HG03175 (cell line): Measurements from ENCODE around the gene GPN2.
"Not testable (repeated sequence)": the region's sequence is repeated elsewhere in the genome, so short reads cannot be mapped to it uniquely, and the experiment has no call there.

Experiments used
- ATAC-seq: cut with Tn5 transposase; IDR thresholded peaks from one replicate; pipeline ENCODE4 v1.9.1; 2021; ENCODE audit warnings: mild to moderate bottlenecking, moderate library complexity; ENCODE audit not compliant: unreplicated experiment

The GPN2 gene

GRCh38 chr1:26861286-26861701 lies 28.8 kb downstream of the GPN2 start:
- ATAC-seq: no peak

DNA sequence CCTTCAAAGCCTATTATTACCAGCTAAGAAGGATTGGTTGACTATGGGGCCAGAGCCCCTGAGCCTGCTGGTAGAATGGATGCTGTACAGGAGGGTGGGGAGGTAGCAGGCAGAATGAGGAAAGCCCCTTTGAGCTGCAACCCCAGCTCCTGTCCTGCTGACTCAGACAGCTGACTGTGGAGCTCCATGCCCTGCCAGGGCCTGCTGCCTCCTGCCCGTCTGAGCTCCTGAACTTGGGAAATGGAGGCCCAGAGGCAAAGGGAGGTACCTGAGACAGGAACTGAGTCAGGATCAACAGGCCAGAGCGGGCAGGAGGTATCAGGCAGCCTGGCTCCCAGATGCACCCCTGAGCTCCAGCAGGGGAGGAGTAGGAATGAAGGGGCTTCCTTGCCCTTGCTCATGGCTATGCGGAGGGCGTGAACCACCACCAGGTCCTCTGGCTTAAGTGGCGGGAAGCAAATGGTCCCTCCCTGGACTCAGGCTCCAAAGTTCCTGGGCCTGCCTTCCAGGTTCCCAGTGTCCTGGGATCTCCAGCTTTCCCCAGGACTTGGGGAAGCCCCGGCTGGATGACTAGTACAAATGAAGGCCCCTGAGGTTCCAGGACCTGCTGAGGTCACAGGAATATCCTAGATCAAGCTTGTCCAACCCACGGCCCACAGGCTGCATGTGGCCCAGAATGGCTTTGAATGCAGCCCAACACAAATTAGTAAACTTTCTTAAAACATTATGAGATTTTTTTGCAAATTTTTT lies 31.0 kb downstream of the GPN2 start:
- no peak for ATAC-seq

GRCh38 chr1:26858160-26858559 lies 31.9 kb downstream of the GPN2 start:
- ATAC-seq: no peak

DNA sequence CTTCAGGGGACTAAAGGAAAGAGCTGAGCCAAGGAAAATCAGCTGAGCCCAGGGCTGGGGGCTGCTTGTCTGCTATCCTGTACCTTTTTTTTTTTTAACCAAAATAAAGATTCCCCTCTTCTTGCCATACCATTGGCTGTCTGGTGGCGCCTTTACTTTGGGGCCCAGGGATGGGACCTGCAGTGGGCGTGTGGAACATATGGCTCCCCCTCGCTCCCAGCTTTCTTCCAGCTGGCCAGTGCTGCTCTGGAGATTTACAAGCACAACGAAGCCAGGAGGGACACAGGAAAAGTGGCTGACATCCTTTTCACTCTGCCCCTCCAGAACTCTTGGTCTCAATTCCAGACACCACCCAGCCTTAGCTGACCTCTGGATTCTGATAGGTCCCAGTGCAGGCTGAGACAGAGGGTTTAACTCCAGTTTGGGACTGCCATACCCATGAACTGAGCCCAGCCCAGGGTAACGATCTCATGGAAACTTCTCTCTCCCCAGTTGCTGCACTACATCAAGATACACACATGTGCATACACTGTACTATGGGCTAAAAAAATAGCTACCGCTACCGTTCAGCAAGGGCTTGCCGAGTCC lies 32.5 kb downstream of the GPN2 start:
- no peak for ATAC-seq

DNA sequence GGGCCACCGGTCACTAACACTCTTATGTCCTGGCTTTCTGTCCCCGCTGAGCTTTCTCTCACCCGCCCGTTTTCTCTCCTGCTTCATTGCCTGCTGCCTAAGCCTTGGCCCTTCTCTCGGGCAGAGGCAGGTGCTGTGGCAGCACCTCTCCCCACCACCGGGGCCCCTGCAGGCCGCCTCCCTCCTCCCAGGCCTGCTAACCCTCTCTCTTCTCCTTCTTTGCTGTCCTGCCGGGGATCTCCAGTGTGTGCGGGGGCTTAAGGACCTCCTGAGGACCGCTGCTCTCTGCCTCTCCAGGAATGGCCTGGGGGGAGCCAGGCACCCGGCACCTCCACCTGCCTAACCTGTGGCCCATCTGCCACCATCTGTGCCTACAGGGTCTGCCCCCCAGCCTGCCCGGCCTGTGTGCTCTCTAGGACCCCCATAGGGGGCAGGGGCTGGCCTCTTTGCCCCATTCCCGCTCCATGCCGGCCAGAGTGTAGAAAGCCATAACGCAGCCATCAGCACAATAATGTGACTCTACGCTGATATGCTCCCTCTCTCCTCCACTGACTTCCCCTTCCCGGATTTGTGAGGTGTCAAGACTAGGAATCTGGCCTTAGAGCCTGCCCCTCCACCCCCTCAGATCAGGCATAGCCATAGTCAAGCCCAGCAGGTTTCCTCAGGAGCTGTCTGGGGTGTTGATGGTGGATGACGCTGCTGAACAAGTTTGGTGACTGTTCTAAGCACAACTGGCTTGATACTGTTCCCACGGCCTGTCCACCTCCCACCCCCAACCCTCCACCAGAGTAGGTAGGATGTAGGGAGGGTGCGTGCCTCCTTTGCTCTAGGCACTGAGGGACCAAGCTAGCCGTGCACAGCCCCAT lies 33.2 kb downstream of the GPN2 start:
- no peak for ATAC-seq

- ATAC-seq: no peak
Observed at GRCh38 chr1:26856181-26856580, 33.9 kb downstream of the GPN2 start.

DNA sequence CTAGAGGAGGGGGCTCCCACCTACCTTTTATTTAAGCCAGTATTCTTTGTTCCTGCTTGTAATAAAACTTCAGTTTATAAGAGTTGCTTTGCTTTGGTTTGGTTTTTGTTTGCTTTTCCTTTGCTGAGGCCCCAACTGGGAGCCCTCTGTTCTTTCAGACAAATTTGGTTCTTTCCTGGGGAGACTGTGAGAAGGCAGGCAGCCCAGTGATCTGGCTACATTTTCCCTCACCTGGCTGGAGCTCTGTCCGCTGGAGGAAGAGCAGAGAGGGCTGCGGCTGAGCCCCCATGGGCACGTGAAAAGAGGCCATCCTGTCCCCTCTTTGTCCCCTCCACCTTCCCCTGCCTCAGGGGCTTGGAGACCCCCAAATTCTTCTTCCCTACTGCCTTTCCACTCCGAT lies 34.4 kb downstream of the GPN2 start:
- no peak for ATAC-seq

DNA sequence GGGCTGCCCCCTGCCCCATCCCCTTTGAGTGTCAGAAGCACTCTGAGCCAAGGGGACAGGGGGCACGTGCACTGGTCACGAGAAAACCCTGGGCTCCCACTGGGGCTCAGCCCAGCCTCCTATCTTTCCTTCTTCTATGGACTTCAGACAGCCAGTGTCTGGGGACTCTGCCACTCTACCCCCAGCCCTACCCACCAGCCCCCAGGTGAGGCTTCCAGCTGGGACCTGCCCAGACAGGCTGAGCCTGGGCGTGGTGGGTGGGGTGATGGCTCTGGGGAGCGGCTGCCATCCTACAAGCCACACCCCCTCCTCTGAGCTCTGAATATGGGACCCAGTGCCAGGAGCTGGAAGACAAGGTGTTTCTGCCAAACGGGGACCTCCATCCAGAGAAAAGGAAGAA lies 35.2 kb downstream of the GPN2 start:
- ATAC-seq: no peak

- no peak for ATAC-seq
Observed at GRCh38 chr1:26853600-26853999, 36.5 kb downstream of the GPN2 start.

GRCh38 chr1:26853156-26853555 lies 36.9 kb downstream of the GPN2 start:
- ATAC-seq: no peak

DNA sequence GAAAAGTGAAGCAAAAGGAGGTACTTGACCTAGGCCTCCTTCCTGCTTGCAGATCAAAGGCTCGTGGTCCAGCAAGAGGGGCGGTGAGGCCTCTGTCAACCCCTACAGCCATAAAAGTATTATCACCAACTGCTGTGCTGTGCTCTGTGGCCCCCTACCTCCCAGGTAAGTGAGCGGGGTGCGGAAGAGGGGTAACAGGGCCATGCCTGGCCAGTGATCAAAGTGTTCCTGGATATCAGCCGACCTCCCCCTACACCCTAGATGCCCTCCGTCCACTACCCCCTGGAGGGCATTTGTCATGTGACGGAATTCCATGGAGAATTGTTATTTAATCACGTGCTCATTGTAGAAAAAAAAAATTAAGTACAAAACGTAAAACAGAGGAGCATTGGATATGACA lies 37.4 kb downstream of the GPN2 start:
- no peak for ATAC-seq

GRCh38 chr1:26851106-26851684 lies 38.9 kb downstream of the GPN2 start:
- ATAC-seq: no peak

- ATAC-seq: no peak
Observed at GRCh38 chr1:26848941-26849774, 40.9 kb downstream of the GPN2 start.

- ATAC-seq: no peak
Observed at GRCh38 chr1:26848499-26848898, 41.6 kb downstream of the GPN2 start.

DNA sequence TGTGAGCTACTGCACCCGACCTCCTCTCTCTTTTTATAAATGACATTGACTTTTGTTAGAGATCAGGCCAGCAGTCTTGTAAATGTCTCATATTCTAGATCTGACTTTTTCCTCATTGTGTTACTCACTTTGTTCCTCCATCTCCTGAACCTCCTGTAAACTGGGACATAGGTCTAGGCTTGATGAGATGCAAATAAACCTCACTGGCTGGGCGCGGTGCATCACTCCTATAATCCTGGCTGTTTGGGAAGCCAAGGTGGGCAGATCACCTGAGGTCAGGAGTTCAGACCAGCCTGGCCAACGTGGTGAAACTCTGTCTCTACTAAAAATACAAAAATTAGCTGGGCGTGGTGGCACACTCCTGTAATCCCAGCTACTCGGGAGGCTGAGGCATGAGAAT lies 42.3 kb downstream of the GPN2 start:
- not testable (repeated sequence) for ATAC-seq

- no peak for ATAC-seq
Observed at GRCh38 chr1:26844424-26845196, 45.5 kb downstream of the GPN2 start.

DNA sequence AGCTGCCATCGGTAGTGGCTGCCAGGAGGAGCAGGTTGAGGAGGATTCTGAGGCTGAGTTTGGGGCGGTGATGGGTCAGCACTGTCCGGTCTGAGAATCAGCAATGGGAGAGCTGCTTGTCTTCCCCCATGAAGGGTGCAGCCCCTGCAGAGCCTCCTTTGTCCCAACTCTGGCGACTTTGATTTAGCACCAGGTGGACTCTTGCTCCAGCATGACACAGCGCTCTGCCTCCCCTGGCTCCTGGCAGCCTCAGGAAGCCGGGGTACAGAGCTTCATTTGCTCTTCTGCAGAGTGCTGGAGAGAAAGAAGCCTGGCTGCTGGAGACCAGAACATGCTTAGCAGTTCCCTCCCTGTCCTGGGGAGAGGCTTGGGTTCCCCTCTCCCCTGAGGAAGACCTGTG lies 50.3 kb downstream of the GPN2 start:
- ATAC-seq: no peak

GRCh38 chr1:26839339-26839722 lies 50.8 kb downstream of the GPN2 start:
- ATAC-seq: peak; percentile 5

GRCh38 chr1:26838474-26839338 lies 51.4 kb downstream of the GPN2 start:
- ATAC-seq: peak; percentile 85
